Neural cell (in vitro differentiated cells): Measurements from ENCODE around the gene TMEM184A. TPM values are rescaled to one million over a fixed set of nuclear protein-coding genes. Genes with fewer than 3 reads are reported as not detected.

ENCODE experiments used
- H2AFZ ChIP-seq: fragments of 200-600, 300-800 bp; sonication (generic), shearing (Covaris generic); 2 replicates; pipeline ENCODE4 v1.6.0; 2014; ENCODE audit warnings: low read depth, mild to moderate bottlenecking, antibody characterized with exemption, low read length, moderate library complexity
- H3F3A ChIP-seq: fragments of 200-600 bp; shearing (Covaris generic); 2 replicates; pipeline ENCODE4 v1.6.1; 2016; ENCODE audit warnings: mild to moderate bottlenecking, moderate library complexity, mixed read lengths, antibody characterized with exemption, low read length; ENCODE audit not compliant: insufficient read depth, poor library complexity, severe bottlenecking
- H3K27ac ChIP-seq: fragments of 200-600, 300-800 bp; sonication (generic), shearing (Covaris generic); 2 replicates; pipeline ENCODE4 v1.5.1; 2014; ENCODE audit warnings: mild to moderate bottlenecking, low read length, moderate library complexity
- H3K27me3 ChIP-seq: fragments of 300-800, 200-600 bp; sonication (generic), shearing (Covaris generic); 2 replicates; pipeline ENCODE4 v1.6.0; 2014; ENCODE audit warnings: mild to moderate bottlenecking, low read depth, low read length, moderate library complexity; ENCODE audit not compliant: insufficient read depth
- H3K36me3 ChIP-seq: fragments of 300-800, 200-600 bp; sonication (generic), shearing (Covaris generic); 2 replicates; pipeline ENCODE4 v1.5.1; 2014; ENCODE audit warnings: mild to moderate bottlenecking, antibody characterized with exemption, low read length, moderate library complexity; ENCODE audit not compliant: insufficient read depth
- H3K4me2 ChIP-seq: fragments of 300-800, 200-600 bp; sonication (generic), shearing (Covaris generic); 2 replicates; pipeline ENCODE4 v1.6.0; 2014; ENCODE audit warnings: mild to moderate bottlenecking, low read length
- H3K4me3 ChIP-seq: fragments of 300-800, 200-600 bp; sonication (generic), shearing (Covaris generic); 2 replicates; pipeline ENCODE4 v1.5.1; 2014; ENCODE audit warnings: mild to moderate bottlenecking, low read length, moderate library complexity
- H3K79me2 ChIP-seq: fragments of 200-600 bp; shearing (Covaris generic); replicated peaks from 2 replicates; pipeline ENCODE4 v1.6.0; 2014; ENCODE audit warnings: mild to moderate bottlenecking, low read length, moderate library complexity; ENCODE audit not compliant: insufficient read depth
- H3K9ac ChIP-seq: fragments of 300-800, 200-600 bp; sonication (generic), shearing (Covaris generic); 2 replicates; pipeline ENCODE4 v1.6.1; 2016; ENCODE audit warnings: mild to moderate bottlenecking, low read length, mixed read lengths
- H3K9me2 ChIP-seq: fragments of 200-600 bp; shearing (Covaris generic); 2 replicates; pipeline ENCODE4 v1.6.1; 2016; ENCODE audit warnings: mild to moderate bottlenecking, low read length, mixed read lengths; ENCODE audit not compliant: insufficient read depth
- H3K9me3 ChIP-seq: fragments of 200-600, 300-800 bp; sonication (generic), shearing (Covaris generic); 2 replicates; pipeline ENCODE4 v1.6.1; 2016; ENCODE audit warnings: mild to moderate bottlenecking, mixed run types, low read length, moderate library complexity, mixed read lengths
- H4K20me1 ChIP-seq: fragments of 200-600 bp; shearing (Covaris generic); 2 replicates; pipeline ENCODE4 v1.6.1; 2016; ENCODE audit warnings: mild to moderate bottlenecking, mixed run types; ENCODE audit not compliant: insufficient read depth
- CTCF ChIP-seq: fragments of 450-650 bp; IDR thresholded peaks from 2 replicates; pipeline ENCODE4 v1.5.1; 2014; ENCODE audit warnings: antibody characterized with exemption, mild to moderate bottlenecking, moderate library complexity; ENCODE audit not compliant: poor library complexity, severe bottlenecking
- EP300 ChIP-seq: fragments of 450-650 bp; conservative IDR thresholded peaks from 2 replicates; pipeline ENCODE4 v1.6.1; 2014; ENCODE audit warnings: antibody characterized with exemption, mild to moderate bottlenecking, moderate library complexity; ENCODE audit not compliant: poor library complexity, severe bottlenecking
- EZH2 ChIP-seq: fragments of 200-600, 300-800 bp; shearing (Covaris generic), sonication (generic); IDR thresholded peaks from 2 replicates; pipeline ENCODE4 v1.6.1; 2014; ENCODE audit warnings: antibody characterized with exemption, low read length, borderline replicate concordance, mild to moderate bottlenecking; ENCODE audit not compliant: insufficient read depth, poor library complexity, severe bottlenecking
- MXI1 ChIP-seq: fragments of 450-650 bp; conservative IDR thresholded peaks from 2 replicates; pipeline ENCODE4 v1.6.1; 2014; ENCODE audit warnings: antibody characterized with exemption, mild to moderate bottlenecking; ENCODE audit not compliant: poor library complexity, severe bottlenecking
- POLR2AphosphoS5 ChIP-seq: IDR thresholded peaks from 2 replicates; pipeline ENCODE4 v1.6.1; 2012
- RAD21 ChIP-seq: fragments of 450-650 bp; conservative IDR thresholded peaks from 2 replicates; pipeline ENCODE4 v1.6.1; 2014; ENCODE audit warnings: antibody characterized with exemption, mild to moderate bottlenecking, moderate library complexity
- REST ChIP-seq: IDR thresholded peaks from 2 replicates; pipeline ENCODE4 v1.6.1; 2012; ENCODE audit warnings: borderline replicate concordance
- SMC3 ChIP-seq: fragments of 450-650 bp; conservative IDR thresholded peaks from 2 replicates; pipeline ENCODE4 v1.6.1; 2014; ENCODE audit warnings: antibody characterized with exemption, mild to moderate bottlenecking, moderate library complexity; ENCODE audit not compliant: poor library complexity
- TAF1 ChIP-seq: IDR thresholded peaks from 2 replicates; pipeline ENCODE4 v1.6.1; 2012; ENCODE audit warnings: low read depth
- polyA plus RNA-seq: library from polyadenylated mRNA; depleted of rRNA; stranded (reverse); fragments of >200 nt; gene quantifications from 2 replicates; pipeline ENCODE4 v1.2.3, GENCODE V29; 2014

The TMEM184A gene
- polyA plus RNA-seq, 1 donor from 2014 or later, result not detected

- Histone ChIP-seq H3K27ac (no peak overlapping the region), H3K36me3 (no peaks in the 10 kb centered on the region)
These were observed 62.4 kb downstream of the TMEM184A start for GRCh38 chr7:1493571-1493970.

GRCh38 chr7:1493129-1493528, 62.9 kb downstream of the TMEM184A start:
- no peak overlapping the region for H3K27ac ChIP-seq
- no peaks in the 10 kb centered on the region for H3K9me3 ChIP-seq
- TF ChIP-seq SMC3, result no peak
- H3K4me3 ChIP-seq, result no peak overlapping the region
- H3K9ac ChIP-seq, result no peak overlapping the region
- H3F3A ChIP-seq, result no peaks in the 10 kb centered on the region
- H4K20me1 ChIP-seq, result no peaks in the 10 kb centered on the region
- no peaks in the 10 kb centered on the region for H3K79me2 ChIP-seq
- H2AFZ ChIP-seq, result no peak overlapping the region
- no peak overlapping the region for H3K4me2 ChIP-seq
- H3K27me3 ChIP-seq, result no peaks in the 10 kb centered on the region
- H3K9me2 ChIP-seq, result no peaks in the 10 kb centered on the region
- H3K36me3 ChIP-seq, result no peaks in the 10 kb centered on the region

More at GRCh38 chr7:1493571-1493970, 62.4 kb downstream of the TMEM184A start:
- no peaks in the 10 kb centered on the region for H4K20me1 ChIP-seq
- no peaks in the 10 kb centered on the region for H3F3A ChIP-seq
- no peaks in the 10 kb centered on the region for H3K9me2 ChIP-seq
- H3K79me2 ChIP-seq, result no peaks in the 10 kb centered on the region
- H2AFZ ChIP-seq, result no peak overlapping the region
- H3K4me3 ChIP-seq, result no peak overlapping the region
- TF ChIP-seq POLR2AphosphoS5 (no peak), SMC3 (no peak), EP300 (no peak), MXI1 (no peak), TAF1 (no peak)
- no peak overlapping the region for H3K9ac ChIP-seq
- no peaks in the 10 kb centered on the region for H3K9me3 ChIP-seq
- H3K27me3 ChIP-seq, result no peaks in the 10 kb centered on the region
- H3K4me2 ChIP-seq, result no peak overlapping the region

- no peaks in the 10 kb centered on the region for H3K9me2 ChIP-seq
- TF ChIP-seq CTCF, result no peak
- no peak for TF ChIP-seq EZH2
- TF ChIP-seq EP300, result no peak
- TF ChIP-seq POLR2AphosphoS5, result no peak
- no peak for TF ChIP-seq MXI1
- no peak for TF ChIP-seq SMC3
- no peak for TF ChIP-seq REST
- no peak for TF ChIP-seq RAD21
- no peak for TF ChIP-seq TAF1
- no peaks in the 10 kb centered on the region for H3F3A ChIP-seq
- no peaks in the 10 kb centered on the region for H3K27me3 ChIP-seq
- H3K4me3 ChIP-seq, result no peak overlapping the region
- no peak overlapping the region for H2AFZ ChIP-seq
- no peak overlapping the region for H3K27ac ChIP-seq
- no peaks in the 10 kb centered on the region for H4K20me1 ChIP-seq
- H3K4me2 ChIP-seq, result no peak overlapping the region
- H3K9me3 ChIP-seq, result no peaks in the 10 kb centered on the region
- no peaks in the 10 kb centered on the region for H3K36me3 ChIP-seq
- H3K79me2 ChIP-seq, result no peaks in the 10 kb centered on the region
- no peak overlapping the region for H3K9ac ChIP-seq
These were observed 63.4 kb downstream of the TMEM184A start for GRCh38 chr7:1492640-1493039.

Other genes starting within 250 kb of the TMEM184A start
- gene MICALL2, start 96.7 kb downstream of the TMEM184A start, polyA plus RNA-seq, result 12.8 and 20.1 TPM in 2 replicates
- 21.1 and 26.3 TPM in 2 replicates for gene INTS1, start 51.8 kb downstream of the TMEM184A start, polyA plus RNA-seq
- 12.6 and 16.4 TPM in 2 replicates for gene MAFK, start 25.5 kb downstream of the TMEM184A start, polyA plus RNA-seq
- 50.6 and 54.1 TPM in 2 replicates for gene PSMG3, start 13.8 kb upstream of the TMEM184A start, polyA plus RNA-seq
- gene ELFN1, start 114.1 kb upstream of the TMEM184A start, polyA plus RNA-seq, result 11.8 and 13.9 TPM in 2 replicates